Articular chondrocyte of knee joint (primary cell): ENCODE measurements around the gene PAK4. TPM values are rescaled to one million over a fixed set of nuclear protein-coding genes. Genes with fewer than 3 reads are reported as not detected.

Experiments
- total RNA-seq: library from RNA; depleted of rRNA; stranded (reverse); fragments of >200 nt; gene quantifications from 2 replicates; pipeline ENCODE4 v1.2.3, GENCODE V29; 2012

Gene PAK4
- total RNA-seq: 8.2 and 11.0 TPM in 2 replicates

DNA sequence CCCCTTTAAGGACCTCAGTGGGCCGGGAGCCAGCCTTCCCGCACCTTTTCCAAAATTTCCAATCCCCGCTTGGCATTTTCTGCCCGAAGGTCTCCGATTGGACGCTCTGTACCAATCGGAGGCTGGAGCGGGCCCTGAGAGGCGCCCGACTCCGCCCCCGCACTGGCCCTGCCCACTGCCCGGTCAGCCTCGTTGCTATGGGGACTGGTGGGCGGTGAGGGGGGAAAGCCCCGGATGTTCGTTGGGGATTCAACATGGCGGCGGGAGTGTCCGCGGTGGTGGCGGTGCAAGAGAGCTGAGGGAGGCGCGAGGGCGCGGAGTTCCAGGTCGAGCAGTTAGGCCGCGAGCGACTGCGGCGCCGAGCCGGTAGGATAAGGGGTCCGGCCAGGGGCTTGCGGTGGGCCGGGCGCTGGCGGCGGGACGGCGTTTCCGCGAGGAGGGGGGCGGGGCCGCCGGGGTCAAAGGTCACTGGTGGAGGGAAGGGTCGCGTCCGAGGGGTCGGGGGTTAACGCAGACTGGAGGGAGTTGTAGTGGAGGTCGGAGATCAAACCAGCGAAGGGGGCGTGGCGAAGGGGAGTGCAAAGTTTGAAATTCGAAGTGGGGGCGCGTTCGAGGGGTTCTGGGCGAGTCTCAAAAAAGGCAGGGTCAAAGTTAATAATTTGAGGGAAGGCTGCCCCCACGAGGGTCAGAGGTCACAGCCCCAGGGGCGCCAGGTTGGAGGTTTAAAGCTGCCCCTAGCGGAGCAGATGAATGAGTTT lies at the start of gene PAK4:
PAK4 (plus strand) TSS at position 233 of the 758 bp plus-strand sequence. CDS start 43,768 bp downstream, outside the sequence.

DNA sequence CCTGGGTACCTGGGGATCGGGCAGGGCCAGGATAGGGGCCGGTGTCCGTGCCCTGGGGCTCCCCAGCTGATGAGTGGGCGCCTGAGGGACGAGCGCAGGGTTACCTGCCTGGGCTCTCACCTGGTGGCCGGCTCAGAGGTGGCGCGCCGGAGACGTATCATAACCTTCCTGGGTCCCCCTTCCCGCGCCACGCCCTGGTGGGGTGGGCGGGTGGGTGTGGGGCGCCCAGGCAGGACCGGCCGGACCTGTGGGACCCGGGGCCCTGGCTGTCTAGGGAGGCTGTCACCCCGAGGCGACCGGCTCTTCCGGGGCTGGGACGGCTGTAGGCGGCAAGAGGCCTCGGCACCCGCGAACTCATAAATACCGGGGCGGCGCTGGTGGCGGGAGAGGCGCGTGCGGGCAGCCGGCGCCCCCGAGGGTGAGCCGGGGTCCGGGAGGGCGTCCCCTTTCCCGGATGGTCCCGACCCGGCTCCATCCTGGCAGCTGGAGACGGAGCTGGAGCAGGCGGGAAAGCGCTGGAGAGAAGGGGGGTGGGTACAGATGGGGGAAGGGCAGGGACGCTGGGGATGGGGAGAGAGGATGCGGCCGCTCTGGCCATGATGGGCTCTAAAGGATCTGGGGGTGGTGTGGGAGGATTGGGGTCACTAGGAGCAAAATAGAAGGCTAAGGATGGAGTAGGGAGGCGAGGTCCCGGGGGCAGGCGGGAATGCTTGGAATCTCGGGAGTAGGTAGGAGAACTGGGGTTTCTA lies 41.4 kb upstream of the PAK4 start, which contains the start of gene ACP7:
ACP7 (plus strand) TSS at position 386 of the 749 bp plus-strand sequence. CDS start 902 bp downstream, outside the sequence.

DNA sequence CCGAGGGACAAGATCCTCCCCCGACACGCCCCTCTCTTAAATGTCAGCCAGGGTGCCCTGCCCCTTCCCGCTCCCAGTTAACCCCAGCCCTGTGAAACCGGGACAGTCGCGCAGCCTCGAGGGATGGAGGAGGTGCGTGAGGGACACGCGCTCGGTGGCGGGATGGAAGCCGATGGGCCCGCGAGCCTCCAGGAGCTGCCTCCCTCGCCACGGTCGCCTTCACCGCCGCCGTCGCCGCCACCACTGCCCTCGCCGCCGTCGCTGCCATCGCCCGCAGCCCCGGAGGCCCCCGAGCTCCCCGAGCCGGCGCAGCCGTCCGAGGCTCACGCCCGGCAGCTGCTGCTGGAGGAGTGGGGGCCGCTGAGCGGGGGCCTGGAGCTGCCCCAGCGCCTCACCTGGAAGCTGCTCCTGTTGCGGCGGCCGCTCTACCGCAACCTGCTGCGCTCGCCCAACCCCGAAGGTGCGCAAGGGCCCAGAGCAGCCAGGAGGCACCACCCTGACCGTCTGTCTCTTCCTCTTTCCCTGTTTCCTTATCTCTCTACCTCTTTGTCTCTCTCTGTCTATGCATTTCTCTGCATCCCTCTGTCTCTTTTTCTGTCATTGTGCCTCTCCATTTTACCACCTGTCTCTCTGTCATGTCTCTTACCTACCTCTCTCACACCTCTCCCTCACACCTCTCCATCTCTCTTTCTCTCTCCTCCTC lies 71.4 kb downstream of the PAK4 start, which contains the start of gene NCCRP1:
NCCRP1 (plus strand) TSS at position 105 of the 703 bp plus-strand sequence; CDS start at position 124, 19 bp downstream.

DNA sequence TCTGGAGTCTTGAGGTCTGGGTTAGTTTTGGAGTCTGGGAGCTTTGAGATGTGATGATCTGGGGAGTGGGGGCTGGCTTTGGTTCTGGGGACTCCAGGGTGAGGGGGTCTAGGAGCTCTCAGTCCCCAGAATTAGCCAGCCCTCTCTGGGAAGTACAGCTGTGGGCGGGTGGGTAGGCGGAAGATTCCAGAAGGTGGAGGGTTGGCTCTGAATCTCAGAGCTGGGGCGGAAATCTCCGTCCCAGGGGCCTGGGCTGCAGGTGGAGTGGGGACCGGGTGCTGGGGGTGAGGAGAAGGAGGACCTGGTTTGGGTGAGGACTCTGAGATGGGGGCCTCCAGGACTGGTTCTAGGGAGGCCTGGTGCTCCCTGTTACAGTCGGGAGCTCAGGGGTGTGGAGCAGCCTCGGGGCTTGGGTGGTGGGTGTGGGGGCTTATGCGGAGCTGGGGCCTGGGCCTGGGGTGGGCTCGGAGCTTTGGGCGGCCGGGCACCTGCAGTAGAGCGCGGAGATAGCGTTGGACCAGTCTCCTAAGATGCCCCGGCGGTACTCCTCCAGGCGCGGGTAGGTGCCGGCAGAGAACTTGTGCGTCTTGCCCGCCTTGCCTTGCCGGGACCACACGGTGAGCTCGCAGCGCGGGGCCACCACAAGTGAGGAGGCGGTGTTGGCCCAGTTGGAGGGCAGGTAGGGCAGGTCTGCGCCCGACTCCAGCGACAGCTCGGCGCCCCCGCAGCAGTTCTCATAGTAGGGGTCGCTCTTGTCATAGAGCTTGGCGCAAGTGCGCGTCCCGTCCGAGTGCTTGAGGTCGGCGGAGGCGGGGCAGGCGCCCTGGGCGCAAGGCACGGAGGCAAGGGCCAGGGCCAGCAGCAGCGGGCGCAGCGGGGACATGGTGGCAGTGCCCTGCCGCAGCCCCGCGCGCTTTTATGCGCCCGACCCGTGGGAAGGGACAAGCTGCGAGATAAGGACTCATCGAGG lies 78.1 kb downstream of the PAK4 start, which contains the start of gene SYCN:
SYCN (minus strand) TSS at position 892 of the 970 bp plus-strand sequence; CDS start at position 883, 9 bp downstream.

Other genes with a start within 250 kb of the PAK4 start
- gene RINL, start 247.5 kb upstream of the PAK4 start, total RNA-seq: 3.6 and 3.9 TPM in 2 replicates
- gene SIRT2, start 226.2 kb upstream of the PAK4 start, total RNA-seq: 41.7 and 49.8 TPM in 2 replicates
- gene NFKBIB, start 225.8 kb upstream of the PAK4 start, total RNA-seq: 7.8 TPM in 2 replicates
- not detected in 2 replicates for gene CCER2, start 213.6 kb upstream of the PAK4 start, total RNA-seq
- gene SARS2, start 195.0 kb upstream of the PAK4 start, total RNA-seq: 10.2 and 14.1 TPM in 2 replicates
- gene MRPS12, start 194.8 kb upstream of the PAK4 start, total RNA-seq: 17.1 and 19.2 TPM in 2 replicates
- 28.4 and 30.3 TPM in 2 replicates for gene FBXO17, start 150.0 kb upstream of the PAK4 start, total RNA-seq
- gene FBXO27, start 93.2 kb upstream of the PAK4 start, total RNA-seq: 1.8 and 6.7 TPM in 2 replicates
- not detected in 2 replicates for gene ACP7, start 41.4 kb upstream of the PAK4 start, total RNA-seq
- 0.13 TPM in 1 of 2 replicates, not detected in the other for gene NCCRP1, start 71.2 kb downstream of the PAK4 start, total RNA-seq
- gene SYCN, start 78.5 kb downstream of the PAK4 start, total RNA-seq: not detected in 2 replicates
- gene IFNL3, start 119.2 kb downstream of the PAK4 start, total RNA-seq: not detected in 2 replicates
- gene IFNL4, start 123.1 kb downstream of the PAK4 start, total RNA-seq: not detected in 2 replicates
- gene IFNL2, start 142.6 kb downstream of the PAK4 start, total RNA-seq: not detected in 2 replicates
- not detected in 2 replicates for gene IFNL1, start 170.6 kb downstream of the PAK4 start, total RNA-seq
- 0.11 and 0.13 TPM in 2 replicates for gene LRFN1, start 195.1 kb downstream of the PAK4 start, total RNA-seq
- not detected in 2 replicates for gene GMFG, start 210.3 kb downstream of the PAK4 start, total RNA-seq
- gene SAMD4B, start 216.6 kb downstream of the PAK4 start, total RNA-seq: 47.0 and 52.7 TPM in 2 replicates